NT2/D1 (cell line): ENCODE results near the gene CARS2.

ENCODE experiments used
- YY1 ChIP-seq: IDR thresholded peaks from 2 replicates; pipeline ENCODE4 v1.6.1; 2011; ENCODE audit not compliant: insufficient read length, insufficient read depth
- ZNF274 ChIP-seq: IDR thresholded peaks from 2 replicates; pipeline ENCODE4 v1.6.1; 2011; ENCODE audit warnings: mild to moderate bottlenecking, low read depth, low read length

DNA sequence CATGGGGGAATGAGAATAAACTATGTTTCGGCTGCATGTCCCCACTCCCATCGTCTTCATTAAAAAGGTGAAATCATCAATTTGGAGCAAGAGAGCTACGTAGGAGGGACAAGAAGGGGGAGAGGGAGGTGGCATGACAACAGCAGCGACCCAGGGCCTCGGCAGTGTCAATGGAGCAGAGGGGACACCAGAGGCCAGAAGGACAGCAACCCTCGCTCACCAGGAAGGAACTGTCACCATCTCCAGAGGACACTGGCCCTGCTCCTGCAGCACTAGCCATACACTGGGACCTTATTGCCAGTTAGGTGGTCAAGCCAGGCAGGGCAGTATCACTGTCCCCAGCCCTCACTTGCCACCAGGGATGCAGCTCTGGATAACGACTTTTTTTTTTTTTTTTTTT, 56.4 kb downstream of the CARS2 start:
- TF ChIP-seq YY1 (no peak), ZNF274 (no peak)
